GM21360 (cell line): ENCODE data around the gene CPLX1.

Experiments used
- ATAC-seq: cut with Tn5 transposase; IDR thresholded peaks from one replicate; pipeline ENCODE4 v1.9.1; 2021; ENCODE audit warnings: mild to moderate bottlenecking, moderate library complexity; ENCODE audit not compliant: unreplicated experiment

Gene CPLX1

DNA sequence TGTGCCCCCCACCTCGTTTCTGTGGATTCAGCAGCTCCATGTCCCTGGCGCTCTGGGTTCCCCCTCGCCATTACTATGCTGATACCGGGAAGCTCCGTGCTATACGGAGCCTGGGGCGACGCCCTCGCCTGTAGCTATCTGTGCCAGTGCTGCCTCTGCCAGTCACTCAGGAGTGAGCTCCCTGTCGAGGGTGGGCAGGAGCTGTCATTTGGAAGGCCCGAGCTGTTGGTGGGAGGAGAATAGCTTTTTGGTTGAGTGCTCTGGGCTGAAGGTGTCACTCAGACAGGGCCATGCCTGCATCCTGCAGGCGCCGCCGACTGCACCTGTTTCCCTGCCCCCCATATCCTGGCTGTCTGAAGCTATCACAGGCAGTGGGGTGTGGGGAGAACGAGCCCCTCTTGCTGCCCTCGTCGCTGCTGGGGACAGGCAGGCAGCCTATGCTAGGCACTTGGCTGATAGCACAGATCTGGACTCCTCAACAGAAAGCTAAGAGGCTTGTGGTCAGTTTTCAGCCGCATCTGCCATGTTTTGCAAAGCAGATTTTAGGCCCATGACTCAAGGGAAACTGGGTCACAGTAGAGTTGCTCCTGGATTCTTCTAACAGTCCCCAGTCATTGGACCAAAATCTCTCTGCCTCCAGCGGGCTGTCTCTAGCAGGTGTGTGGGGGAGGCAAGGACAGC, 31.8 kb downstream of the CPLX1 start:
- ATAC-seq, result no peak

DNA sequence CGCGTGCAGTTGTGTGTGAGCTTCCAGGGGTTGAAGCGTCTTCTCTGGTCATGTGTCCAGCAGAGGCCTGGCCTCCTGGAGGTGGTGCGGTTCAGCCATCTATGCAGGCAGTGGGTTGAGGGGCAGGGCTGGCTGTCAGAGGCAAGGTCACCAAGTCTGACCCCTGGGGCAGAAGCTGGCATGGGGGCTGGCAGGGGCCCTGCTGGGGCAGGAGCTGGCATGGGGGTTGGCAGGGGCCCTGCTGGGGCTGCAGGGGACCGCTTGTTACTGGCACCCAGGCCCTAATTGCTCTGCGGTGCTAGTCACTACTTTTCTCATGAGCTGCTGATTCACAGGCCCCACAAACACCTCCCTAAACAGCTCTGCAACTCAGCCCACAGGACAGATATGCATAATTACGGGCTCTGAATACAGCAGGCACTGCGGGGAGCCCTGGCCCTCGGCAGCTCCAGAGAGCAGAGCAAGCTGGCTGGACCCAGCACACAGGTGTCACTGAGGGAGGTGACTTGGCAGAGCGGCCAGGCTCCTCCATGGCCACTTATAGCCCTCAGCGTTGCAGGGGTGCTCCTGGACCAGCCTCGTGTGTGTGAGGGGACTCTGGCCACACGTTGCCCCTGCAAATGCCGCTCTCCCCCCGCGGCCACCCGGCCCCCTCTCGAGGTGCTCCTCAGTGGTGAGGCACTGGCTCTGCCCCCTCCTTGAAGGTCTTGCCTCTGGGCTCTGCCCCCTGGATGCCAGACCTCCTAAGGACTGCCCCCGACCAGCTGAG, 32.7 kb downstream of the CPLX1 start:
- no peak for ATAC-seq

DNA sequence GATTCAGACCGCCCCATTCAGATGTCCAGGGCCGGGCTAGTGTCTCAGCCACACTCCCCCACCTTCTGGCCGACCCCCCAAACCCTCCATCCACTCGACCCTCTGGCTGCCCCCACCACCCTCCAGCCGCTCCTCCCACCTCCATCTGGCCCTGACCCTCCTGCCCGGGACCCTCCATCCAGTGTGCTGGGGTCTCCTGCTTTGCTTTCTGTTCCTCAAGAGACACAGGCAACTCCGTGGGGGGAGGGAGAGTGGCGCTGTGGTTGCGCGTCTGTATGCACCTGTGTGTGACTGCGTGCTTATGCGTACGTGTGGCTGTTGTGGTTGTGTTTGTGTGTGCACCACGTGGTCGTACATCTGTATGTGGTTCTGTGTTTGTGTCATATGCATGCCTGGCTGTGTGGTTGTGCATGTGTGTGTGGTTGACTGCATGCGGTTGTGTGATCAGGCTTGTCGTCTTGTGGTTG, 33.3 kb downstream of the CPLX1 start:
- no peak for ATAC-seq

DNA sequence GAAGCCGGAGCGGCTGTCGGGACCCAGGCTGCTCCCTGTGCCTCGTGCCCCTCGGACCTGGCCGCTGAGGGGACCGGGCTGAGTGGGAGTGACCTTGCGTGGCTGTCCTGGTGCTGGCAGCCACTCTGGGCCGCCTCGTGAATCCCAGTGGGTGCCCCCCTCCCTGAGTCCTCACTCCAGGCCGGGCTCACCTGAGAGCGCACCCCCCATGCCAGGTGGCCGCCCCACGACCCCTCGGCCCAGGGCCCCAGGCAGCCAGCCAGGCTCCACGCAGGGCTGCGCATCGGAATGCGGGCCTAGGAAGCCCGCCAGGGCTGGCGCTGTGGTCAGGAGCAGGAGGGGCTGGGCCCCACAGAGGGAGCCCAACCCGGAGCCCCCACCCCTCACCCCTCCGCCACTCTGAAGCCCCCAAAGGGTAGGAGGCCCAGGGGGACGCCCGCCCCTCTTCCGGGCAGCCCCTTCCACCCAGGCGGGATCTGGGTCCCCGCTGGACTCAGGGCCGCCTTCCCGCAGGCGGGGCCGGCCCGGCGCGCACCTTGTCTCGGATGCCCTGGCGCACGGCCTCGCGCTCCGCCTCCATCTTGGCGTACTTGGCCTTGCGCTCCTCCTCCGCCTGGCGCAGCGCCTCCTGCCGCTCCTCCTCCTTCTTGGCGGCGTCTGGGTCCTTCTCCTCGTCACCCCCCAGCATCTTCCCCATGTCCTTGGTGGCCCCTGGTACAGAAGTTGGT, 33.9 kb downstream of the CPLX1 start:
- ATAC-seq, result no peak

DNA sequence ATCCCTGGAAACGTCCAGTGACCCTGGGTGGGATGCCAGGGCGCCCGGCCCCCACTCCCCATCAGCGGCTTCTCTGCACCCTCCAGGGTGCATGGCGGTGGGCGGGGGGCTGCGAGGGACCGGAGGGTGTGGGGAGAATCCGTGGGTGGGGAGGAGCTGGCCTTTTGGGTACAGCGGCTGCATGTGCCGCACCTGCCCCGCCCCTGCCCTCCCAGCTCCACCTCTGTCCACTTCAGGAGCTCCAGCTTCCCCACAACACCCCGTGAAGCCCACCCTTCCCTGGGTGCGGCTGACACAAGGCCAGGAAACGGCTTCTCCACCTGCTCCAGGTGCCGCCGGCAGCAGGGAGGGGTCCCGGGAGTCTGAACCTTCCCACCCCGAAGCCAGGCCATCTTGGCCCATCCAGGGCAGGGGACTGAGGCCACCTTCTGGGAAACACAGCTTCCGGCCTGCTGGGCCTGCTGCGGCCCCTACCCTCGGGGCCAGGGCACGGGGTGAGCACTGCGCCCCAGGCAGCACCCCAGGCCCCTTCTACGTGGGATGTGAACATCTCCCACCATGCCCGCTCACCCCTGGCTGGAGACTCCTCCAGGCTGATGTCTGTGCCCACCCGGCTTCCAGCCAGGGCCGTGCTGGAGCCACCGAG, 34.6 kb downstream of the CPLX1 start:
- ATAC-seq, result no peak

- ATAC-seq, result no peak
Observed at GRCh38 chr4:790466-790820, 35.5 kb downstream of the CPLX1 start.

- no peak for ATAC-seq
Observed at GRCh38 chr4:789571-790465, 36.1 kb downstream of the CPLX1 start.

DNA sequence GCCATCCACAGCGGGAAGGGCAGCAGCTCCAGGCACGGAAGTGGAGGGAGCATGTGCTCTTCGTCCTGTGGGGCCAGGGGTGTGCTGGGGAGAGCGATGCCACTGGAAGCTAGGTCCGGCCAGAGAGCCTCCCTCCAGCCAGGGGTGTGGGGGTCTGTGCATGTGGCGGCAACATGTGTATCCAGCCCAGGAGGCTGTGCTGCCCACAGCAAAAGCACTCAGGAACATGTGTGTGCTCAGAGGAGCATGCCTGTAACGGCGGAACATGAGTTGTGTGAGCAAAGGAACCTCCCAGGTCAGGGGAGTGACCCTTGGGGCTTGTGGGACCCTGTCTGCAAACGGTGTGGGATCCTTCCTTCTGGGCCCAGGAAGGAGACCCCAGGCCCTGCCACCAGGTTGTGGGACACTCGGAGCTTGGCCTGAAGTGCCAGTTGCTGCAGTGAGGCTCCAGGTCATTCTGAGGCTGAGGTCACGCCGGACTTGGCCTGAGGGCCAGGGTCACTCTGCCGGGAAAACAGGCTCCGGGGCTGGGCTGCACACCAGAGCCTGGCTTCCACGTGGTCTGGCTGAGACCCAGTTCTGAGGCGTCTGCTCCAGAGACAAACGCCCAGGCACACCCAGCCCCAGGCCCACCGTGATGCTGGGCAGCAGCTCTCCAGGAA, 37.2 kb downstream of the CPLX1 start:
- ATAC-seq, result no peak

DNA sequence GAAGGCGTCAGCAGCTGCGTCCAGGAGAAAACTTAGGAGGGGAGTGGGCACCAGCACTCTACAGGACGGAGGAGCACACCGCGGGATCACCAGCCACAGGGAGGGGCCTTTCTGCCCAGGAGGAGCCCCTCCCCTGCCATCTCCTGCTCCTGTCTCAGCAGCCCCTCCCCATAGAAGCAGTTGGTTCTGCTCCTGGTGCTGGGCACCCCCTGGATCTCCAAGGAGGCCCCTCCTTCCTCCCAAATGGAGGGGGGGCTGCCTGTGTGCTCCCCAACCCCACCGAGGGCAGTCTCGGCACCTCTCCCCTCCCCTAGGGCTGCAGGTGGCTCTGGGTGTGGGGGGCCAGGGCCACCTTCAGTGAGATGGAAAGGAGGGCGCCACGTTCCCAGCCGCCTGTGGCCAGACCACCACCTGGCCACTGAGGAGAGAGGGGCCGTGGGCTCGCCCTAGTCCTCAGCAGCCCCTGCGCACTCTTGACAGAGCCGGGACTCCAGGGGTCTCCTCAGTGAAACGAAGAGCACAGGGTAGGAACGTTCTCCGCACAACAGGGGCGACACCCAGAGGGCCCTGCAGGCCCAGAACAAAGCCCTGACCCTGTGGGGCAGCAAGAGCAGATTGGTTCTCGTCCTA, 37.8 kb downstream of the CPLX1 start:
- ATAC-seq, result no peak

- no peak for ATAC-seq
Observed at GRCh38 chr4:787561-787981, 38.4 kb downstream of the CPLX1 start.

GRCh38 chr4:786861-787300, 39.0 kb downstream of the CPLX1 start:
- no peak for ATAC-seq

DNA sequence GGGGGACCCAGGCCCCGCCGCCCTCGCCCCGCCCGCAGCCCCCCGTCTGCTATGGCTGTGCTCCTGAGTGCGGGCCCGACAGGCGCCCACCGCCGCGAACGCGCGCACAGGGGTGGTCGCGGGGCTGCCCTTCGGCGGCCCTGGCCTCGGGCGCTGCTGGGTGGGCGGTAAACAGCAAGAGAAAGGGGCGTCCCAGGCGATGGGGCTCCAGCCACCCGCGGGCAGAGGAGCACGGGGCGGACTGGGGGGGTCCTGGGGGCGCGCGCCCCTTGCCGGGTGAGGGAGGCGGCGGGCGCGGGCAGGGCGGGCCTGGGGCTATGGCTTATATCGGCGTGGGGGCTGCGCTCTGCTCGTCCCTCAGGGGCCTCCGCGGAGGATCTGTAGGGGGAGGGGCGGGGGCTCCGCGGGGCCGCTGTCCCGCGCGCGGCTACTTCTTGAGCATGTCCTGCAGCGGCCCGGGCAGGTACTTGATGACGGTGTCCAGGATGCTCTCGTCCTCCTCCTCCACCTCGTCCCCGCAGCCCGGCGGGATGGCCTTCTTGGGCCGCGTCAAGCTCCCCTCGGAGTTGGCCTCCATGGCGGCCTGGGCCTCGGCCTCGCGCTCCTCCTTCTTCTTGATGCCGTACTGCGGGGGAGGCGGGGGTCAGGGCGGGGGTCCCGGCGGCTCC, 39.7 kb downstream of the CPLX1 start:
- ATAC-seq, result no peak

- ATAC-seq, result no peak
Observed at GRCh38 chr4:785332-786073, 40.4 kb downstream of the CPLX1 start.

DNA sequence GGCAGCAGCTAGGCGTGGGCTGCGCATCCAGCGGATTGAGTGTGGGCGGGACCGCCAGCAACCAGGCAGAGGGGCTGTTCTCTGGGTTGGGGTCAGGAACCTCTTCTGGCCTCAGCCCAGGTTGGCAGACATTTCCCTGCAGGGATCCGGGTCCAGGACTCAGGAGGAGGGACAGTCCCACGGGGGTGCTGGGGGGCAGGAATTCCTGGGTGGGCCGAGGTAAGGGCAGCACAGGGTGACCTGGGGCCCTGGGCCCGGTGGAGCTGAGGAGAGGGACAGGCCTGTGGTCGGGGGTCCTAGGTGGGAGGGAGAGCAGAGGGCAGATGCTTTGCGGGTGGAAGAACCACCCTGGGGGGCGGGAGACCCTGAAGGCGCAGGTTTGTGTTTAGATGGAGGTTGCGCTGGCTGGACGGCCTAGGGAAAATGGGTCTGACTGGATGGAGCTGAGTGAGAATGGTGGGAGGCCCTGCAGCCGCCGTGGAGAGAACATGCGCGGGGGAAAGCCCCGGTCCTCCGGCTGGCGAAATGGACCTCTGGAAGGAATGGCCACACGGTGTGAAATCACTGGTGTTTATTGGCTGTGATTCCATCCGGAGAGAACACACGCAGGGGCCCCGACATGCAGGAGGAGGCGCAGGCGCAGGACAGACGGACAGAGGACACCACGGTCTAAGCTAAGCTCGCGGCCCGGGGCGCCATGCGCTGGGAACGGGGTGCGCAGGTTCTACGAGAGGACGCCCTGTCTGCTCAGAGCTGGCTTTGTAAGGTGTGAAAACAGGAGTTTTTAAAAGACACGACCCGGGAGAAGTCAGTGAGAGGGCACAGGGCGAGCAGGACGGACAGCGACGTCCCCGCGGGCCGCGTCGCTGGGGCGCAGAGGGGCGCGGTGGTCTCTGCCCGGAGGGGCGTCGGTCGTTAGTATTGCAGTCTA, 41.3 kb downstream of the CPLX1 start:
- ATAC-seq, result no peak

DNA sequence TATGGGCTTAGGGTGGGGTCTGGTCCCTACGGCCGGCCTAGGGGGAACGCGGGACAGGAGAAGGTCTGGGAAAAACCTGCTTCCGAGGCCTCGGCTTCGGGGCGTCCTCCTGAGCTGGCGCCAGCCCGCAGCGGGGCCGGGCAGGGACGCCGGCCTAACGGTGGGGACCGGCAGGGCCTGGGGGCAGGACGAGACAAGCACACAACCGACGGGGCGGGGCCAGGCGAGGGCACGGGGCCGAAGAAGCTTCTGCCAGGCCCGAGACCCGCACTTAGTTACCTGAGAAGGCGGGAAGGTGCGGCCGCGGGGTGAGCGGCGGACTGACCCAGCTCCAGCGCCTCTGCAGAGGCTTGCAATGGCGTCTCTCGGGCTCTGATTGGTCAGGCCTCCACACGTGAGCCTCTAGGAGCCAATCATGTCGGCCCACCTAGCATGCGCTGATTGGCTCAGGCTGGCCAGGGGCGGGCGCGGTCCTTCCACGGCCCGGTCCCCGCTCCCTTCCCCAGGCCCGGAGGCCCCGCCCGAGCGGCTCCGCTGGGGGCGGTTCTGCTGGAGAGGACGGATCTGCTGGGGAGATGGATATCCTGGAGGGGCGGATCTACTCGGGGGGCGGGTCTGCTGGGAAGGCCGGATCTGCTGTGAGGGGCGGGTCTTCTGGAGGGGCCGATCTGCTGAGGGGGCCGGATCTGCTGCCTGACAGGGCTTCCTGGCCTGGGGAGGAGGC, 44.3 kb downstream of the CPLX1 start:
- ATAC-seq, result peak; percentile 95
